Activated CD4-positive, alpha-beta T cell treated with anti-CD3 and anti-CD28 coated beads for 1 hour (primary cell): ENCODE measurements around the gene C15orf39.

ENCODE experiments used
- DNase-seq: peaks from one replicate; pipeline ENCODE4 v3.0.0-alpha.2; 2020

C15orf39 gene

GRCh38 chr15:75198560-75199356 is 2.9 kb upstream of the C15orf39 start:
- no peak for DNase-seq

- DNase-seq: no peak
Observed at GRCh38 chr15:75199357-75199940, 2.2 kb upstream of the C15orf39 start.

- no peak for DNase-seq
Observed at GRCh38 chr15:75200391-75200764, 1.3 kb upstream of the C15orf39 start.

GRCh38 chr15:75200765-75201615 is 692 bp upstream of the C15orf39 start:
- no peak for DNase-seq

GRCh38 chr15:75202251-75203016 is 752 bp downstream of the C15orf39 start:
- peak; percentile 79 for DNase-seq

- no peak for DNase-seq
Observed at GRCh38 chr15:75203017-75203907, 1.6 kb downstream of the C15orf39 start.

- DNase-seq: no peak
Observed at GRCh38 chr15:75203908-75204263, 2.2 kb downstream of the C15orf39 start.

- DNase-seq: peak; percentile 78
Observed at GRCh38 chr15:75204340-75205063, 2.8 kb downstream of the C15orf39 start.

- DNase-seq: no peak
Observed at GRCh38 chr15:75205064-75205395, 3.3 kb downstream of the C15orf39 start.

- no peak for DNase-seq
Observed at GRCh38 chr15:75206006-75206405, 4.3 kb downstream of the C15orf39 start.

GRCh38 chr15:75206803-75207617 is 5.3 kb downstream of the C15orf39 start:
- DNase-seq: no peak

- no peak for DNase-seq
Observed at GRCh38 chr15:75207618-75208500, 6.2 kb downstream of the C15orf39 start.

GRCh38 chr15:75208501-75209288 is 7.0 kb downstream of the C15orf39 start:
- DNase-seq: no peak

GRCh38 chr15:75209289-75209676 is 7.6 kb downstream of the C15orf39 start:
- DNase-seq: no peak

GRCh38 chr15:75210811-75211230 is 9.1 kb downstream of the C15orf39 start:
- DNase-seq: no peak

GRCh38 chr15:75211436-75212199 is 9.9 kb downstream of the C15orf39 start:
- no peak for DNase-seq

GRCh38 chr15:75212200-75212858 is 10.6 kb downstream of the C15orf39 start:
- DNase-seq: no peak
